Measurements from ENCODE around the gene TMC8. TPM values are rescaled to one million over a fixed set of nuclear protein-coding genes. Genes with fewer than 3 reads are reported as not detected.

Gene TMC8
- total and polyA plus RNA-seq, 2 of the 8 experiments (the other 6 are each of a cell fraction or from before 2014, with no cell fraction given) = 1.00 to 2.8 TPM

GRCh38 chr17:78168903-78169793 lies 38.6 kb downstream of the TMC8 start:
- Histone ChIP-seq H2BK120ac (replicated peaks; ENCODE audit: low read depth, low read length) (no peak overlapping the region), H3K36me3 (ENCODE audit: control insufficient read depth in 2 of 4, insufficient read depth in 4 of 4, low read length in 3 of 4) (peaks cover 1 to 16% (median 3%) of the 10 kb centered on the region in 4 experiments; a peak in 5 of 8 replicates), H4K8ac (ENCODE audit: extremely low read depth, insufficient read depth, low read length) (no peak overlapping the region), H4K20me1 (replicated peaks in 1 of 2; ENCODE audit: control insufficient read depth in 1 of 2, insufficient read depth in 2 of 2, low read length in 2 of 2) (peaks cover 12% of the 10 kb centered on the region in 2 experiments), H2BK5ac (ENCODE audit: low read depth, low read length) (peak overlapping the region; percentile 52; the same call in 1 of the 2 replicates), H2BK20ac (ENCODE audit: low read length) (no peak overlapping the region), H2BK12ac (ENCODE audit: low read depth, low read length) (0 out of 2 replicates have a peak overlapping the region, but pooled peaks have one; percentile 17), H3K23me2 (ENCODE audit: low read depth, low read length) (peaks cover 5% of the 10 kb centered on the region; the same call in 1 of the 2 replicates), H4K5ac (ENCODE audit: insufficient read length, low read depth, low read length) (peak overlapping the region; percentile 23), H3K79me2 (ENCODE audit: control insufficient read depth in 1 of 2, insufficient read depth in 2 of 2, low read length in 2 of 2) (no peaks in the 10 kb centered on the region), H3K9me3 (ENCODE audit: insufficient read depth in 2 of 2, low read depth in 1 of 2, low read length in 1 of 2) (no peaks in the 10 kb centered on the region), H2AFZ (ENCODE audit: low read length) (no peak overlapping the region), H3K27me3 (replicated peaks in 1 of 4; ENCODE audit: control insufficient read depth in 3 of 4, extremely low read depth in 1 of 4, insufficient read depth in 3 of 4, low read length in 3 of 4) (no peaks in the 10 kb centered on the region), H2BK15ac (ENCODE audit: low read length) (peak overlapping the region; percentile 92; the same call in 1 of the 2 replicates), H3K14ac (ENCODE audit: insufficient read length) (no peak overlapping the region), H3K56ac (replicated peaks; ENCODE audit: insufficient read length, low read depth, low read length) (no peak overlapping the region), H3K4me1 (replicated peaks in 1 of 4; ENCODE audit: control insufficient read depth in 3 of 4, insufficient read depth in 4 of 4, low read length in 3 of 4) (peaks cover 5 to 39% (median 19%) of the 10 kb centered on the region in 4 experiments), H3K79me1 (ENCODE audit: low read depth, low read length) (peaks cover 6% of the 10 kb centered on the region), H3K4me2 (ENCODE audit: insufficient read depth in 1 of 2, low read depth in 2 of 2, low read length in 2 of 2) (peak overlapping the region; percentile 65 to 83), H3K4me3 (ENCODE audit: extremely low read depth in 1 of 4, insufficient read depth in 2 of 4, low read depth in 3 of 4, low read length in 4 of 4) (peak overlapping the region; percentile 57 to 87 (median 65)), H3K4ac (replicated peaks; ENCODE audit: insufficient read length, low read depth, low read length) (no peak overlapping the region), H3K18ac (ENCODE audit: extremely low read depth, low read length) (no peak overlapping the region), H2AK5ac (ENCODE audit: low read depth, low read length) (0 out of 2 replicates have a peak overlapping the region, but pooled peaks have one; percentile 93), H3K9ac (replicated peaks in 1 of 4; ENCODE audit: extremely low read depth in 1 of 4, low read depth in 3 of 4, low read length in 3 of 4) (no peak overlapping the region; a peak in 1 of 7 replicates), H3K27ac (ENCODE audit: low read depth, low read length) (no peak overlapping the region), H4K91ac (replicated peaks; ENCODE audit: insufficient read length, low read length) (peak overlapping the region; percentile 73), H3K23ac (ENCODE audit: insufficient read length) (no peak overlapping the region)
- TF ChIP-seq TAF1 (IDR thresholded peaks at IDR 0.05; ENCODE audit: low read depth, low read length) (no peak), CHD2 (IDR thresholded peaks at IDR 0.05; ENCODE audit: low read length) (peak; percentile 31; the same call in 1 of the 2 replicates), NANOG (IDR thresholded peaks at IDR 0.05; ENCODE audit: insufficient read depth, low read depth, low read length, poor library complexity, severe bottlenecking) (no peak), SRF (IDR thresholded peaks at IDR 0.05; ENCODE audit: low read depth, low read length) (no peak), SIN3A (conservative IDR thresholded peaks at IDR 0.05 in 1 of 2, IDR thresholded peaks at IDR 0.05 in 1 of 2; ENCODE audit: low read depth in 1 of 2, low read length in 2 of 2) (no peak), PHF8 (conservative IDR thresholded peaks at IDR 0.05; ENCODE audit: low read depth, low read length) (no peak; the same call in 1 of the 2 replicates), ASH2L (IDR thresholded peaks at IDR 0.05; ENCODE audit: low read length) (no peak), ZNF274 (IDR thresholded peaks at IDR 0.05; ENCODE audit: borderline replicate concordance, extremely low read depth, low read length) (no peak)
- DNase-seq (ENCODE audit: low read depth in 1 of 2, low spot score in 2 of 2) = peak in 1 of 2 experiments; percentile 80
- POLR2A ChIA-PET (ENCODE audit: partially characterized antibody) = interaction anchor here (0.6 to 10.2 kb wide), 19 partner anchors 8 to 538 kb away, joined by 3 to 131 read pairs (median 4); partner anchors contain the start of genes AFMID, BIRC5 and TK1
- CTCF ChIA-PET (ENCODE audit: partially characterized antibody) = interaction anchor here (0.6 to 1.8 kb wide), 9 partner anchors 9 to 58 kb away, joined by 3 to 9 read pairs (median 3); no protein-coding TSS in a partner anchor
- WGBS, 2 experiments (ENCODE audit: extremely low coverage in 1 of 2, insufficient coverage in 1 of 2, insufficient read length in 1 of 2, insufficient replicate concordance in 2 of 2, low coverage in 1 of 2, low lambda C conversion rate in 2 of 2, missing lambda C conversion rate in 1 of 2) = 11% methylated on average over 25 of the region's 38 CpGs; no CpG with 5 or more reads in 1 of the 2 experiments
- FAIRE-seq = no peak

All from H1 (cell line).